ENCODE results near the gene CRABP2.

The CRABP2 gene

GRCh38 chr1:156741481-156741983, 36.1 kb upstream of the CRABP2 start:
- no peak for DNase-seq (ENCODE audit: low spot score)

DNA sequence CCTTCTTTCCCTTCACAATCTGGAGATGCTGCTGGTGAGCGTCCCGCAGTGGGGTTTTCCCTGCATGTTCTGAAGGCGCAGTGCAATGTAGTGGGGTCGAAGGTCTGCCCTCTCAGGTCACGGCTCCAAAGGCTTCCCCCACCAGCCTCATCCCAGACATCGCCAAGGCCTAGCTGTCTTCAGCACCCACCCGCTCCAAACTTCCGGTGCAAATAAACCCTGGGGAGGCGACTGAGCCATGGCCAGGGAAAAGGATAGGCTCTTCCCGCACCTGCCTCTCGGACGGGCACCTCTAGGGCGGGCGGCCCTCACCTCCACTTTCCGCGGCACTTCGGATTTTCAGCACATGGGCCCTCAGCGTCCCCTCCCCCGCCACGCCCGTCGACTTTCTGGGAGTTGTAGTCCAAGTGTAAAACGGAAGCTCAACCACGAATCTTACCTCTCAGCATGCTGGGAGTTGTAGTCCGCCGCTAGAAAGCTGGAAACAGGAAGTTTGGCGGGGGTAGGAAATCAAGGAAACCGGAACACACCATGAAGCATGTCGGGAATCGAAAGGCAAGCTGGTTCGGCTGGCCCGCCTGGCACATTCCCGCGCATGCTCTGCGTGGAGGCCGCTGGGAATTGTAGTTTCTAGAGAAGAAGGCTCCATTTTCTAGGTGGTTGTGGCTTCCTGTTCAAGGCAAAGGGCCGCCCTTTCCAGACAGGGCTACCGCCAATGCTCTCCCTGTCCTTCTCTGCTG, 35.5 kb upstream of the CRABP2 start, which contains the start of gene MRPL24:
MRPL24 (minus strand) TSS at position 348 of the 740 bp plus-strand sequence. CDS start 2,384 bp downstream, outside the sequence.
- peak; percentile 99 for DNase-seq (ENCODE audit: low spot score)

DNA sequence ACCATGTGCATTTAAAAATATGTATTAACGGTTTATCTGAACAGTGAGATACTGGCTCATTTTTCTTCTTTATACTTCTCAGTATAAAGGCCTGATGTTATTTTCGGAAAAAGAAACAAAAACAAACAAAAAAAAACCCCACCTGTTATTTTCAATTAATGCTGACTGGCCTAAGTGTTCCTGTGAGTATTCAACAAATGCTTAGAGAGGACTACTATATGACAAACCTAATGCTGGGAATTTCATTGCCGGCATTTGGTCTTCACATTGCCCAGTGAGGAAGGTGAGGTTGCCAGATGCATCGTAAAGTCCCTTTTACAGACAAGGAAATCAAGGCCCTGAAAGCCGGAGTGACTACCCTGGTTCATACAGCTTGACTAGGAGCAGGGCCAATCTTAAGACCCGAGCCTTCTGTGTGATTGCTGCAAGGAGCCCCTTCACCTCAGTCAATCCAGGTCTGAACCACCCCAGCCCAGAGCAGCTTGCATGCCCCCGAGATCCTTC, 34.9 kb upstream of the CRABP2 start:
- peak; percentile 16 for DNase-seq (ENCODE audit: low spot score)

DNA sequence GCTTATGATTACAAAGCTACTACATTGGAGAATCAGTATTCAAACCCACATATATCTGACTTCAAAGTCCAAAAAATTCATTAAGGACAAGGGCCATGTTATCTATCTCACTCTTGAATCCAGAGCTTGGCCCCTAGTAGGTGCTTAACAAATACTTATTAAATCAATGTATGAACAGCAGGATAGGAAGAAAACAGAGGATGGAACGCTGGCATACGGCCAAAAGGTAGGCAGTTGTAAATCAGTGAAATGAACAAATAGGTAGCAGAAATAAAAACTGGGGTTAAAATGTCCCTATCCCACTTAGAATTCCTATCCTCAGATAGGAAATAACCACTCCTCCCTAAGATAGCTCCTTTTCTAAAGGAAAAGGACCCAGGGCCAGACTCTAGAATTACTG, 33.5 kb upstream of the CRABP2 start:
- DNase-seq (ENCODE audit: low spot score) = no peak

DNA sequence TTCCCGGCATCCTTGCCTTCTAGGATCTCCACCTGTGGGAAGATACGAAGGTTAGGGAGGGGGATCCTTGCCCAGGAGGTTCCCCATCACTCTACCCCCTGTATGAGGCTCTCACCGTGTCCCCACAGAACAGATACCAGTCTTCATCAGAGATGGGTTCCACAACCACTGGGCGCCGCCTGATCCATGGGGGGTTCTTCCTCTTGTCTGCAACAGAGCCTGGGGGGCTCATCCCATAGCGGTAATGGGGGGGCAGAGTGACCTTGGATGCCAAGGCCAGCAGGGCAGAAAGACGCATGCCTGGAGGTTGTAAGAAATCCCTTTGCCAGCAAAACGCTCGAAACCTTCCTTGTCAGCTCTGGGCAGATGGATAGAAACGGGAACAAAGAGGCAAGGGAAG, 33.0 kb upstream of the CRABP2 start:
- no peak for DNase-seq (ENCODE audit: low spot score)

DNA sequence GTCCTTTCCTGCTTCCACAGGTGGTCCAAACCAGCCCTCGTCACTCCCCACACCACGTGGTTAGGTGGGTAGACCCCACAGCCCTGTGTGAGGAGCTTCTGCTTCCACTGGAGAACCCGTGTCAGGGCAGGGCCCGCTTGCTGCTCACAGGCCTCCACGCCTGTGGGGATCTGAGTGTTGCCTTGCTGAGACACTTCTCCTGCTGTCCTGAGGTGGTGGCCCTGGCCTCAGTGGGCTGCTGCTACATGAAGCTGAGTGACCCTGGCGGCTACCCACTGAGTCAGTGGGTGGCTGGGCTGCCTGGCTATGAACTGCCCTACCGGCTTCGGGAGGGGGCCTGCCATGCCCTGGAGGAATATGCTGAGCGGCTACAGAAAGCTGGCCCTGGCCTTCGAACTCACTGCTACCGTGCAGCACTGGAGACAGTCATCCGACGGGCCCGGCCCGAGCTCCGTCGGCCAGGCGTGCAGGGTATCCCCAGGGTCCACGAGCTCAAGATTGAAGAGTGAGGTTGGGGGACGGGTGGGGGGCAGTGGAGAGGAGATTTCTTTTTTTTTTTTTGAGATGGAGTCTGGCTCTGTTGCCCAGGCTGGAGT, 28.7 kb upstream of the CRABP2 start:
- no peak for DNase-seq (ENCODE audit: low spot score)

DNA sequence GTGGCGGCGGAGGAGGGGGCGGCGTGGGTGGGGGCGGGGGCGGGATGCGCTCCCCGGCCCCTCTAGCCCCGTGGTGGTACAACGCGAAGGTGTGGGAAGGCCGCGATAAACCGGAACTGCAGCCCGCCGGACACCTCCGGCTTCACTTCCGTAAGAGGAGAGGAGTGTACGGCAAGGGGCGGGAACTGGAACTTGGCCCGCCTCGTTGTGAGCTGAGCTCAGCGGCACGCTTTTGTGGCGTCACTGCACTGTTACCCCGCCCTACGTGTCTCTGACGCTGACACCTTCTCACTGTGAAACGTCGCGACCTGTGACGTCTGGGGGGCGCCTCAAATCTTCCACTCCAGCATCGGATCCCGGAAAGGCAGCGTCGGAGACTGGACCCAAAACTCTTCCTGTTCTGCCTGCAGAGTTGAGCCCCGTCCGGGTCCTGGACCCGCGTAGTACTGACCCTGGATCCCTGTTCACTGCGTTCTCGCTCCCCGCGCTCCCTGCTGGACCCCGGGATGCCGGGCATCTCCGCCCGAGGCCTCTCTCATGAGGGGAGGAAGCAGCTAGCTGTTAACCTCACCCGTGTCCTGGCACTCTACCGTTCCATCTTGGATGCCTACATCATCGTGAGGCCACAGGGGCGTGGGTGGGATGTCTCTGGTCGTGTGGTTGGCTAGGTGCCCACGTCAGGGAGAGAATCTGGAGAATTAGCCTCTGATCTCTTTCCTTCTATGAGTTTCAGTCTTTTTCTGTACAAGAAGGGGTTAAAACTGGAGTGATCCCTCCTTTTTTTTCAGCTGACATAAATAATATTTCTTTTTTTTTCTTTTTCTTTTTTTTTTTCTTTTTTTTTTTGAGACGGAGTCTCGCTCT, 23.4 kb upstream of the CRABP2 start, which contains the start of gene ISG20L2:
ISG20L2 (minus strand) TSS at position 168 of the 864 bp plus-strand sequence. CDS start 1,114 bp downstream, outside the sequence.
- peak; percentile 97 for DNase-seq (ENCODE audit: low spot score)

GRCh38 chr1:156727926-156728598, 22.7 kb upstream of the CRABP2 start, which contains the start of gene METTL25B:
METTL25B (plus strand) TSS chr1:156728469; CDS start chr1:156729105, 636 bp downstream.
- peak; percentile 80 for DNase-seq (ENCODE audit: low spot score)

- no peak for DNase-seq (ENCODE audit: low spot score)
Measured at GRCh38 chr1:156727492-156727891, 22.1 kb upstream of the CRABP2 start.

DNA sequence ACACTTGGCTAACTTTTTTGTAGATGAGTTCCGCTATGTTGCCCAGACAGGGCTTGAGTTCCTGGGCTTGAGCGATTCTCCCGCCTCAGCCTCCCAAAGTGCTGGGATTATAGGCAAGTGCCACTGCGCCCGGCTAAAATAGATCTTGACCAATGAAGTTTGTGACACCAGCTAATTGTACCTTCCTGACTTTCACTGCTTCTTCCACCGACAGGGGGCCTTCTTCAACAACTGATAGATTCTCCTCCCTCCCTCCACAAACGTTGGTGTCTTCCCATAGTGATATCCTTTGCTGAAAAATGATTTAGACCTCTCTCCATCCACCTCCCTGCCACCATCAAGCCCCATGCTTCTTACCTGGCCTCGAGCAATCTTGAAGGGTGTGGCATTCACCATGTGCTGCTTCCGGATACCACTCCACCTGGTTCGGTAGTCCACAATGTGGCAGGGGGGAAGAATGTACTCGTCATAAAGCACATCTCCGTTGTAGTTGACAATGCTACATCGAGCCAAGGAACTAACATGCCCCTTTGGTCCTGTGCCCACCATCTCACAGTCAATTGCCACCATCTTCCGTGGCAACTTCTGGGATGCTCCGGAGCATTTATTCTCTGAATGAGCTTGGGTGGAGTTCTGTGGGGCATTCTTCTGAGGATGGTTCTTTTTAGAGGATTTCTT, 21.3 kb upstream of the CRABP2 start:
- DNase-seq (ENCODE audit: low spot score) = peak; percentile 84

- peak; percentile 93 for DNase-seq (ENCODE audit: low spot score)
Measured at GRCh38 chr1:156725683-156726280, 20.4 kb upstream of the CRABP2 start.

- DNase-seq (ENCODE audit: low spot score) = no peak
Measured at GRCh38 chr1:156721535-156721934, 16.2 kb upstream of the CRABP2 start.

DNA sequence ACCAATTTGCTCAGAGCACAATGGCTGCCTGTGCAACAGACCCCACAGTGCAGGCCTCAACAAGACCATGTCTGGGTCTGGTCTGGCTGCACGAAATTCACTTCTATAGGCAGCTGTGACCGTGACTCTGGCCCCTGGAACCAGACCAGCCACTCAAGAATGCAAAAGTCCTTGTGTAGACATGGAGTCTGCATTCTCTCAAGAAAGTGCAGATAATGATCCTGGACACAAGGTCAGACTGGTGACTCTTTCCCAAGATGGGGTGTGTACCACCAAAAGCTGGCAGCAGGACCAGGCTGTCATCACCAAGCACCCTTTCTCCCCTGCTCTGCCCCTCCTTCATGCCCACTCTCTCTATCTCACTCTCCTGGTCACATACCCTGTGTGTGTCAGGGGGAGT, 15.7 kb upstream of the CRABP2 start:
- no peak for DNase-seq (ENCODE audit: low spot score)

- DNase-seq (ENCODE audit: low spot score) = no peak
Measured at GRCh38 chr1:156717351-156717750, 12.0 kb upstream of the CRABP2 start.

DNA sequence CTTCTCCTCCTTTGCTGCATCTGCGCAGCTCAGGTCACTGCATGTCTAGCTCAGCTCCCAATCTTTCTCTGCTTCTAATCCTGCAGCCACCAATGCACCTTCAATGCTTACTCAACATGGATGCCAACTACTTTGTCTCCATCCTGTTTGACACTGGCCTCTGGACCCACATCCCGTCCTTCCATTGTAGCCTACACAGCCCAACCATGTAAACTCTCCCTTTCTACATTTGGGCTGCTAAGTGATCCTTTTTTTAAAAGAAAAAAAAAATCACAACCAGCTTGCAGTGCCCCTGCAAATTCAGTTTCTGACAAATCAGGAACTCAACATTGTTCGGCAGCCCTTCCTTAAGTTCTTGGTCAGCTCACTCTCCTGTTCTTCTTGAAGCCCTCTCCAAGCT, 9.4 kb upstream of the CRABP2 start:
- DNase-seq (ENCODE audit: low spot score) = no peak

DNA sequence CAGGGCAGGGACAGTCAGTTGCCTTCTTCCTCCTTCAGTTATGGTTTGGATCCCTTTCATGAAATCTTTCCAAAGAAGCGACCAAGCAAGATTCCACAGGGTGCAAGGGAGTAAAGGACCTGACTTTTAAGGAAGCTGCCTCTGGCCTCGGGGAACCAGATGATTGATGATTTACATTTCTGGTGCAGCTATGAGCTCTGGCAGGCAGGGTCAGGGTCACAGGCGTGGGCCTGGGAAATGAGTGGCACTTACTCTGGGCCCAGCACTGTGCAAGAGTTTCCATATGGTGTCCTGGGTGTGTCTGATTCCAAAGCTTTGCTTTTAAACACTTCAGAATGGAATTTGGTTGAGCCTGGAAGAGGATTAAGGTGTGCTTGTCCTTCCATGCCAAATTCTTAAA, 7.2 kb upstream of the CRABP2 start:
- DNase-seq (ENCODE audit: low spot score) = no peak

GRCh38 chr1:156711011-156711817, 5.8 kb upstream of the CRABP2 start:
- DNase-seq (ENCODE audit: low spot score) = no peak

DNA sequence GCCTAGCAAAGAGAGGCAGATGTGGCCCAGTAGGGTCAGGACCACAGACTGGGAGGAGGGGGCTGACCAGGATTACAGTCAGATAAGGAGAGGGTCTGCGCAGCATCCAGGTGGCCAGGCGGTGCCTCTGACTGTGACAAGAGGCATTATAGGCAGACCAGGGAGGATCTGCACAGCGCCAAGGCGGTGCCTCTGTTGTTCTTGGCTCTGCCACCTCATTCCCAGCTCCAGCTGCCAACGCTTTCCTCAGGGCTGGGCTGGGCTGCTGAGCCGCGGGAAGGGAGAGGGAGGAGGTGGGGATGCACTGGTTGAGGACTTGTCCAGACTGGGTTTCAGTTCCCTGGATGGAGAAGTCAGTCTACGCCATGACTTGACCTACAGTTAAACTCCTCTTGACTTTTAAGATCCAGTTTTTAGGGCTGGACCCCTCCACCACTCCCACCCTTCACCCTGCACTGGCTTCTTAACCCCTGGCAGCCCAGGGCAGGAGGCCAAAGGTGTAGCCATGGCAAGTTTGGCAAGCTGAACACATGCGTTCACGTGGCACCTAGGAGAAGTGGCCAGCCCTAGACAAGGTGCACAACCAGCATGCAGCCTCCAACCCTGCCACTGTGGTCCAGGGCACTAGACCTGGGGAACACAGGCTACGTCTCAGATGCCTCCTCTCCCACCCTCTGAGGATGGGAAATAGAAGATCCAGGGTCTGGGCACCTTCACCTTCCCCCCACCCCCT, 4.5 kb upstream of the CRABP2 start:
- no peak for DNase-seq (ENCODE audit: low spot score)

- no peak for DNase-seq (ENCODE audit: low spot score)
Measured at GRCh38 chr1:156709031-156709430, 3.6 kb upstream of the CRABP2 start.

Data from hematopoietic multipotent progenitor cell treated with erythropoietin and hydrocortisone succinate and interleukin-3 and kit ligand, for 17 days (in vitro differentiated cells).